HepG2 (cell line): ENCODE measurements around the gene PPP1R14D. TPM values are rescaled to one million over a fixed set of nuclear protein-coding genes. Genes with fewer than 3 reads are reported as not detected.
A peak's percentile ranks its signal among the peaks of the same experiment; 100 is the strongest.

Source experiments
- ATF5 ChIP-seq: sonication (generic); formaldehyde crosslinking; IDR thresholded peaks from 2 replicates; pipeline ENCODE4 v1.4.0; 2020; ENCODE audit warnings: mild to moderate bottlenecking, low read depth, missing genetic modification reagents
- E2F1 ChIP-seq: sonication (generic); formaldehyde crosslinking; IDR thresholded peaks from 2 replicates; pipeline ENCODE4 v1.5.0; 2020; ENCODE audit warnings: missing genetic modification reagents
- HBP1 ChIP-seq: IDR thresholded peaks from 2 replicates; pipeline ENCODE4 v1.6.1; 2016; ENCODE audit warnings: low read depth, control low read depth
- HOXA3 ChIP-seq: sonication (generic); formaldehyde crosslinking; IDR thresholded peaks from 2 replicates; pipeline ENCODE4 v1.5.0; 2020; ENCODE audit warnings: missing genetic modification reagents
- KDM5A ChIP-seq: fragments of 200-600 bp; sonication (generic); IDR thresholded peaks from 2 replicates; pipeline ENCODE4 v1.7.0; 2018; ENCODE audit warnings: antibody characterized with exemption, mild to moderate bottlenecking, low read length, borderline replicate concordance
- KDM5B ChIP-seq: sonication (generic); formaldehyde crosslinking; IDR thresholded peaks from 2 replicates; pipeline ENCODE4 v1.4.0; 2020; ENCODE audit warnings: missing genetic modification reagents, mild to moderate bottlenecking, borderline replicate concordance
- PCBP1 ChIP-seq: fragments of 200-400 bp; formaldehyde crosslinking; IDR thresholded peaks from 2 replicates; pipeline ENCODE4 v1.6.1; 2017; ENCODE audit warnings: mild to moderate bottlenecking, low read depth, low read length, borderline replicate concordance
- RNF219 ChIP-seq: sonication (generic); formaldehyde crosslinking; IDR thresholded peaks from 2 replicates; pipeline ENCODE4 v1.5.0; 2020; ENCODE audit warnings: mild to moderate bottlenecking, missing genetic modification reagents
- SALL1 ChIP-seq: sonication (generic); formaldehyde crosslinking; IDR thresholded peaks from 2 replicates; pipeline ENCODE4 v1.8.0; 2022; ENCODE audit warnings: mild to moderate bottlenecking, missing genetic modification reagents
- TERF1 ChIP-seq: sonication (generic); formaldehyde crosslinking; IDR thresholded peaks from 2 replicates; pipeline ENCODE4 v1.8.0; 2022; ENCODE audit warnings: mild to moderate bottlenecking, missing genetic modification reagents, moderate library complexity
- ZNF205 ChIP-seq: IDR thresholded peaks from 2 replicates; pipeline ENCODE4 v1.6.1; 2018; ENCODE audit warnings: missing biosample characterization, missing genetic modification reagents
- ZNF256 ChIP-seq: sonication (generic); formaldehyde crosslinking; conservative IDR thresholded peaks from 2 replicates; pipeline ENCODE4 v1.4.0; 2020; ENCODE audit warnings: missing genetic modification reagents
- ZNF33B ChIP-seq: sonication (generic); formaldehyde crosslinking; IDR thresholded peaks from 2 replicates; pipeline ENCODE4 v1.5.1; 2020; ENCODE audit warnings: mild to moderate bottlenecking, missing genetic modification reagents
- ZNF512B ChIP-seq: sonication (generic); formaldehyde crosslinking; IDR thresholded peaks from 2 replicates; pipeline ENCODE4 v1.5.1; 2020; ENCODE audit warnings: missing genetic modification reagents, mild to moderate bottlenecking, borderline replicate concordance
- ZNF629 ChIP-seq: sonication (generic); formaldehyde crosslinking; conservative IDR thresholded peaks from 2 replicates; pipeline ENCODE4 v1.5.0; 2020; ENCODE audit warnings: missing genetic modification reagents
- ZNF672 ChIP-seq: sonication (generic); formaldehyde crosslinking; IDR thresholded peaks from 2 replicates; pipeline ENCODE4 v1.8.1; 2022; ENCODE audit warnings: missing genetic modification reagents
- ZNF800 ChIP-seq: sonication (generic); formaldehyde crosslinking; IDR thresholded peaks from 2 replicates; pipeline ENCODE4 v1.4.0; 2020; ENCODE audit warnings: missing genetic modification reagents
- polyA plus RNA-seq, 8 experiments: library from polyadenylated mRNA; depleted of rRNA in 3 of 8; stranded (reverse) in 7 of 8; unstranded in 1 of 8; fragments of >200 nt; fragmentation: Illumina TruSeq in 4 of 8; extraction: Trizol in 4 of 8; gene quantifications; 2 replicates each; pipeline versions ENCODE4 v1.2.1 to v1.2.3, GENCODE V29; 2011 to 2016; ENCODE audit warnings: low read depth in 4 of 8, missing spikeins in 1 of 8, mixed read lengths in 1 of 8; ENCODE audit not compliant: insufficient read depth in 1 of 8
- total RNA-seq, 5 experiments: library from RNA; depleted of rRNA; stranded (reverse); fragments of >200 nt; fragmentation: Illumina TruSeq; extraction: Trizol; gene quantifications; 2 replicates each; pipeline ENCODE4 v1.2.3, GENCODE V29; 2016; ENCODE audit warnings: low read depth in 1 of 5

PPP1R14D gene
- total and polyA plus RNA-seq, 2 of the 13 experiments (the other 11 are each of a cell fraction or from before 2014, with no cell fraction given), result 0.53 to 0.55 TPM

GRCh38 chr15:40859206-40859851 is 30.8 kb upstream of the PPP1R14D start (continued):
- no peak for TF ChIP-seq ZNF512B (CRISPR knock-in tag)
- peak; percentile 54; the same call in 1 of the 2 replicates for TF ChIP-seq SALL1 (CRISPR knock-in tag)
- no peak for TF ChIP-seq ZNF33B (CRISPR knock-in tag)
- no peak for TF ChIP-seq PCBP1
- TF ChIP-seq ZNF672, result no peak
- TF ChIP-seq KDM5A, result no peak
- no peak for TF ChIP-seq TERF1 (CRISPR knock-in tag)
- TF ChIP-seq RNF219 (CRISPR knock-in tag), result no peak
- no peak for TF ChIP-seq E2F1
- TF ChIP-seq ATF5 (CRISPR knock-in tag), result no peak
- peak; percentile 67; the same call in 1 of the 2 replicates for TF ChIP-seq HBP1 (CRISPR knock-in tag)
- no peak for TF ChIP-seq ZNF629 (CRISPR knock-in tag)
- no peak for TF ChIP-seq ZNF800 (CRISPR knock-in tag)
- TF ChIP-seq ZNF256, result no peak
- no peak for TF ChIP-seq ZNF205
- 0 out of 2 replicates have a peak, but pooled peaks have one; percentile 18 for TF ChIP-seq KDM5B (CRISPR knock-in tag)
- TF ChIP-seq HOXA3 (CRISPR knock-in tag), result peak; percentile 14; the same call in 1 of the 2 replicates
